AG04449 (cell line): Measurements from ENCODE around the gene CDRT15L2.
"Not testable (repeated sequence)": the region's sequence is repeated elsewhere in the genome, so short reads cannot be mapped to it uniquely, and the experiment has no call there.

Experiments
- CTCF ChIA-PET: fragments of 350-600 bp; formaldehyde crosslinking; extraction: SDS; loops from one replicate; lab custom pipeline; 2021; ENCODE audit warnings: antibody characterized with exemption; lab: Yijun Ruan, JAX
- POLR2A ChIA-PET: fragments of 400-600, 350-600 bp; formaldehyde crosslinking; extraction: SDS; loops from one replicate; lab custom pipeline; 2020; ENCODE audit warnings: antibody characterized with exemption, inconsistent platforms; lab: Yijun Ruan, JAX
- DNase-seq: peaks from one replicate; pipeline ENCODE4 v3.0.0-alpha.2; 2010; ENCODE audit warnings: low read depth, low spot score
- H3K4me3 ChIP-seq: 2 replicates; pipeline ENCODE4 v1.5.1; 2011; ENCODE audit warnings: low read depth, mild to moderate bottlenecking, control low read depth, low read length
- TF ChIP-seq, protein P1 (sequence below): IDR thresholded peaks from one replicate; pipeline ENCODE4 v1.5.1; 2011; ENCODE audit warnings: mild to moderate bottlenecking, moderate library complexity, low read length, control low read depth, inconsistent platforms; ENCODE audit not compliant: insufficient read depth; ENCODE audit errors: missing control alignments

The CDRT15L2 gene

GRCh38 chr17:20562587-20562986 is 16.9 kb upstream of the CDRT15L2 start:
- no peak overlapping the region for H3K4me3 ChIP-seq
- ChIA-PET CTCF (no interaction called here), POLR2A (no interaction called here)
- TF ChIP-seq, protein P1, sequence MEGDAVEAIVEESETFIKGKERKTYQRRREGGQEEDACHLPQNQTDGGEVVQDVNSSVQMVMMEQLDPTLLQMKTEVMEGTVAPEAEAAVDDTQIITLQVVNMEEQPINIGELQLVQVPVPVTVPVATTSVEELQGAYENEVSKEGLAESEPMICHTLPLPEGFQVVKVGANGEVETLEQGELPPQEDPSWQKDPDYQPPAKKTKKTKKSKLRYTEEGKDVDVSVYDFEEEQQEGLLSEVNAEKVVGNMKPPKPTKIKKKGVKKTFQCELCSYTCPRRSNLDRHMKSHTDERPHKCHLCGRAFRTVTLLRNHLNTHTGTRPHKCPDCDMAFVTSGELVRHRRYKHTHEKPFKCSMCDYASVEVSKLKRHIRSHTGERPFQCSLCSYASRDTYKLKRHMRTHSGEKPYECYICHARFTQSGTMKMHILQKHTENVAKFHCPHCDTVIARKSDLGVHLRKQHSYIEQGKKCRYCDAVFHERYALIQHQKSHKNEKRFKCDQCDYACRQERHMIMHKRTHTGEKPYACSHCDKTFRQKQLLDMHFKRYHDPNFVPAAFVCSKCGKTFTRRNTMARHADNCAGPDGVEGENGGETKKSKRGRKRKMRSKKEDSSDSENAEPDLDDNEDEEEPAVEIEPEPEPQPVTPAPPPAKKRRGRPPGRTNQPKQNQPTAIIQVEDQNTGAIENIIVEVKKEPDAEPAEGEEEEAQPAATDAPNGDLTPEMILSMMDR, result no peak
- DNase-seq, result no peak

GRCh38 chr17:20565245-20565644 is 14.3 kb upstream of the CDRT15L2 start:
- POLR2A ChIA-PET, H3K4me3 ChIP-seq, CTCF ChIA-PET, DNase-seq: not testable (repeated sequence)

DNA sequence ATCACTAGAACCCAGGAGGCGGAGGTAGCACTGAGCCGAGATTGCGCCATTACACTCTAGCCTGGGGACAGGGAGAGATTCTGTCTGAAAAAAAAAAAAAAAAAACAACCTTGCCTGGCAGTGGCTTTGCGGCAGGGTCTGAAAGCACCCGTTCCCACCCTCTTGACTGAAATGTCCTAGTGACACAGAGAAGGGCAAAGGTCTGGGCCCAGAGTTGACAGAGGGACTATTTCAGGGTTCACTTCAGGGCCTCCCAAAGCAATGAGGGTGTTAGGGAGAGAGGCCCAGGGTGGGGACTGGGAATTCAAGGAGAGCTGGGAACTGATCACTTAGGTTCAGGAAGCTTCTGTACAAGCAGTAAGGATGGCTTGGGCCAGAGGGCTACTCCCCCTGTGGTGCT is 13.8 kb upstream of the CDRT15L2 start:
- TF ChIP-seq, protein P1, result no peak
- ChIA-PET POLR2A (no interaction called here), CTCF (no interaction called here)
- no peak overlapping the region for H3K4me3 ChIP-seq
- no peak for DNase-seq

DNA sequence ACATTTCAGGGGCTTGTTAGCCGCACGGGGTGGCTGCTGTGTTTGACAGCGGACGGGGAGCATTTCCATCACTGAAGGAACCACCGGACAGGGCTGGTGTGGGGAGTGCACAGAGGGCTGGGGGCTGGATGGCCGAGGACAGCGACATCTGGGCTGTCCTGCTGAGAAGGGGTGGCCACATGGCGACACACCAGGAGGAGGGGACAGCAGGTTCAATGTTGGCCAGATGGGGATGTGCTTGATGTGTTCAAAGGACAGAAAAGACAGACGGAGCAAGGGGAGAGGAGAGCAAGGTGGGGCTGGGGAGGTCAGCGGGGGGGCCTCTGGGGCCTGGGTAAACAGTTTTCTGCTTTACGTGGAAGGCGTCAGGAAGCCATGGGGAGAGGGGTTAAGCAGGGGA is 12.8 kb upstream of the CDRT15L2 start:
- H3K4me3 ChIP-seq, DNase-seq, CTCF ChIA-PET, POLR2A ChIA-PET: not testable (repeated sequence)

DNA sequence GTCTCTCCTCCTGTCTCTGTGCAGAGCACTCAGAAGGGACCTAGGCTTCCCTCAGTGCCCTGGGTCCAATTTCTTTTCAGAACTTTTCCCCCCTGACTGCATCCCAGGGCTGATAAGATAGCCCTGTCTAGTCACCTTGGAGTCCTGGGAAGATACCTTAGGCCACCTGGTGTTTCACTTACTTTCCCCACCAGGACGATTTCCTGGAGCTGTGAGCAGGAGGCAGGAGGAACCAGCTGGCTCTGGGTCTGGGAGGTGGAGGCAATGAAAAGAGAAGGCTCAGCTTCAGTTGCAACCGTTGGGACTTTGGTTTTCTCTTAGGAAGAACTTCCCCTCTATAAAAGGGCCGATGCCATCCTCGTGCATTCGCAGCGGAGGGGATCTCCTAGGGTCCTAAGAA is 12.1 kb upstream of the CDRT15L2 start:
- POLR2A ChIA-PET, CTCF ChIA-PET, DNase-seq, H3K4me3 ChIP-seq: not testable (repeated sequence)

GRCh38 chr17:20568604-20569003 is 10.9 kb upstream of the CDRT15L2 start:
- H3K4me3 ChIP-seq, POLR2A ChIA-PET, CTCF ChIA-PET, DNase-seq: not testable (repeated sequence)

DNA sequence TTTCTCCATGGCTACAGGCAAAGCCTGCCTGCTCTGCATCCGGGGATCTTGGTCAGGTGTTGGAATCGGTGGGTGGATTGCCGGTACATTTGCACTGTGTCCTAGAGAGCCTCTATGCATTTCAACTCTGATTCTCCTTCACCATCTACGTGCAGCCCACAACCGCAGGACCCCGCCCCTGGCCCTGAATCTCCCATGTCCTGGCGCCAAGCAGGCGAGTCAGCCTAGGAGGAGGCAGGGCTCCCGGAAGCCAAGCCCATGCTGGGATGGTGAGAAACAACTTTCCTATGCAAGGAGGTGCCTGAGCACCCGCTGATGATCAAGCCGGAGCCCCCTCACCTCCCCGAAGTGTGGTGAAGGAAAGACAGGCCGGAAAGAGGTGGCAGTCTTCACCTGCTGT is 7.9 kb upstream of the CDRT15L2 start:
- POLR2A ChIA-PET, CTCF ChIA-PET: not testable (repeated sequence)

GRCh38 chr17:20573216-20573615 is 6.3 kb upstream of the CDRT15L2 start:
- DNase-seq, CTCF ChIA-PET, H3K4me3 ChIP-seq, POLR2A ChIA-PET: not testable (repeated sequence)

More for the DNA sequence above, 7.9 kb upstream of the CDRT15L2 start:
- H3K4me3 ChIP-seq, DNase-seq: not testable (repeated sequence)

GRCh38 chr17:20575071-20575470 is 4.5 kb upstream of the CDRT15L2 start:
- H3K4me3 ChIP-seq, DNase-seq, POLR2A ChIA-PET, CTCF ChIA-PET: not testable (repeated sequence)

DNA sequence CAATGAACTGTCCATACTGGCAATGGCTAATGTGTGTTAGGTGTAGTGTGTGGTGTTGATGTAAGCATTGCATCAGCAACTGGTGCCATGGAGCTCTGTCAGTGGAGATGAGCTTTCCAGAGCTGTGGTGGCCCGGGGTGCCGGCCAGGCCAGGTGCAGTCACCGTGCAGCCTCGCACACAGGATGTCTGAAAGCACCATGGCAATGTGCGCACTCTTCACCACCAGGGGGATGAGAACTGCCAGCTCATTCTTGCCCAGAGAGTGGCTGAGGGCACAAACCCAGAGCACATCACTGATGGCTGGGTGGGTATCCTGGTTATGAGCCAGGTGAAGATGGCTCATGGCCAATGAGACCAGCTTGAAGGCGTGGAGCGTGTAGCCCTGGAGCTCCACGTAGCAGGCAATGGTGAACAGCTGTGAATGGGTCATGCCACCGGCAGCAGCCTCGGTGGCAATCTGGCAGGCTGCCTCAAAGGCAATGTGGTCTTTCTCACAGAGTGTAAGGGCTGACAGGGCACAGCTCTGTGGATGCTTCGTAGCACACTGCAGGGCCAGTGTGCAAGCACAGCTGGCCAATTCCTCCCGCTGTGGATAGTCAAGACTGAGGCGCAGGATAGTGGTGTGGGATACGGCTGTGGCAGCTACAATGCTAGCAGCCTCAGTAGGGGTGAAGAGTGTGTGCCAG is 4.5 kb downstream of the CDRT15L2 start:
- CTCF ChIA-PET, POLR2A ChIA-PET, DNase-seq, H3K4me3 ChIP-seq: not testable (repeated sequence)

DNA sequence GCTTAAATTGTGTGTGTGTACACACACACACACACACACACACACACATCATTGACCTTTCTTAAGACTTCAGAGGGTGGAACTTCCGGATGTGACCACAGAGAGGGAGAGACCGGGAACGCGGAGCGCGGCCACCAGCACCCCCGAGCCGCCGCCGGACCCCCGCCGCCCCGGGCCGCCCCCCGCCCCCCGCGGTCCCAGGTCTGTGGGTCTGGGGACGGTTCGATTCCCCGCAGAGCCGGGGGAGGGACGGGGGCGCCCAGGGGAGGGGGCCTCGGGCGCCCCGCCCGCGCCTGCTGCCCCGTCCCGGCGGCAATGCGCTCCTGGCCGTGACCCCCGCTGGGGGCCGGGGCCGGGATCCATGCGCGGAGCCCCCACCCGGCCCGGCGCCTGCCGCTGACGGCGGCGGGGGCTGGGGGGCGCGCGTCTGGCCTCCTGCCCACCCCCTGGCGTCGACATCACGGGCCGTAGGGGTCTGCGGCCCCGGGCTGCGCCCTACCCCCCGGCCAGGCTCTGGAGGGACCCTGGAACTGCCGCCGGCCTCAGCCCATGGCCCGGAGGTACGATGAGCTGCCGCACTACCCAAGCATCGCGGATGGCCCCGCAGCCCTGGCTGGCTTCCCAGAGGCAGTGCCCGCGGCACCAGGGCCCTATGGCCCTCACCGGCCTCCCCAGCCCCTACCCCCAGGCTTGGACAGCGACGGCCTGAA is 9.4 kb downstream of the CDRT15L2 start:
- POLR2A ChIA-PET, H3K4me3 ChIP-seq, CTCF ChIA-PET, DNase-seq: not testable (repeated sequence)

DNA sequence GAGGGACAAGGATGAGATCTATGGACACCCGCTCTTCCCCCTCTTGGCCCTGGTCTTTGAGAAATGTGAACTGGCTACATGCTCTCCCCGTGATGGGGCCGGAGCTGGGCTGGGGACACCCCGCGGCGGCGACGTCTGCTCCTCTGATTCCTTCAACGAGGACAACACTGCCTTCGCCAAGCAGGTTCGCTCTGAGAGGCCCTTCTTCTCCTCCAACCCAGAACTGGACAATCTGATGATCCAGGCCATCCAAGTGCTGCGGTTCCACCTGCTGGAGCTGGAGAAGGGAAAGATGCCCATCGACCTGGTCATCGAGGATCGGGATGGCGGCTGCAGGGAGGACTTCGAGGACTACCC is 9.9 kb downstream of the CDRT15L2 start:
- H3K4me3 ChIP-seq, POLR2A ChIA-PET, CTCF ChIA-PET, DNase-seq: not testable (repeated sequence)

DNA sequence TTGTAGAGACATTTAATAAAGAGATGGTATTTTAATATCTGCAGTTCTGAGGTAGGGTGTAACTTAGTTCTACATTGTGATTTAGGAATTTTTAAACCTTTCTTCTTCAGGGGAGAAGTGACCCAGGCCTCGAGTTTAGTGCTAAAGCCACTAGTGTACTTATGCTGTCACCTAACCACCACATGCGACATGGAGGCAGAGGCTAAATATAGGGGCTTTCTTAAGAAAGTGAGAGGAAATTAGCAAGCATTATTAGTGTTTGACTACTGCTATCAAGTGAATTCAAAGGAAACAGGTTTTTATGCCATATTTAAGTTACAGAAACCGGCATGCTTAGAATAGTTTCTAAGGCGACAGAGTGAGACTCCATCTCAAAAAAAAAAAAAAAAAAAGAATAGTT is 11.5 kb downstream of the CDRT15L2 start:
- DNase-seq, POLR2A ChIA-PET, H3K4me3 ChIP-seq, CTCF ChIA-PET: not testable (repeated sequence)

DNA sequence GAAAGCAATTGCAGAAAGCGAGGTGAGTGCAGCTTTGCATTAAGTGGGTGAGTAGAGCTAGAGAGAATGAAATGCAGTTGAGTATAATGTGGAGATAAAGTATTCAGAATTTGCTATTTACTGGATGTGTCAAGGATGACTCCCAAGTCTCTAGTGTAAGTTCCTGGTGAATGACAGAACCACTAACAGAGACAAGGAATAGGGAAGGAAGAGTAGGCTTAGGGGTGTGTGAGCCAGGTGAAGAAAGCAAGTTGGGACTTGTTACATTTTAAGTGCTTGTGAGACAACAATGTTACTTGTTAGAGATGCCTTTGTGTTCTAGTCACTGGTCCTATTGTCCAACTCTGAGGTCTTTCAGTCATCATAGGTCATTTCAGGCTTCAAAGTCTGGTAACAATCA is 26.0 kb downstream of the CDRT15L2 start:
- H3K4me3 ChIP-seq, CTCF ChIA-PET, DNase-seq, POLR2A ChIA-PET: not testable (repeated sequence)

GRCh38 chr17:20609490-20609889 is 30.0 kb downstream of the CDRT15L2 start:
- CTCF ChIA-PET, DNase-seq, POLR2A ChIA-PET, H3K4me3 ChIP-seq: not testable (repeated sequence)
